Esophagus muscularis mucosa (tissue), 4 donors: Measurements from ENCODE around the gene TIMM22. TPM values are rescaled to one million over a fixed set of nuclear protein-coding genes. Genes with fewer than 3 reads are reported as not detected.
A peak's percentile ranks its signal among the peaks of the same experiment; 100 is the strongest.

Source experiments
- DNase-seq: peaks from one replicate; pipeline ENCODE4 v3.0.0-alpha.2; 2017; ENCODE audit errors: extremely low spot score
- H3K27ac ChIP-seq, 4 donors: fragments of 200-600 bp; sonication (generic); replicated peaks in 1 of 4; 1 replicate in 3 of 4; 2 replicates in 1 of 4; pipeline ENCODE4 v1.5.1; 2016 to 2019; ENCODE audit warnings: mild to moderate bottlenecking in 1 of 4
- H3K27me3 ChIP-seq, 4 donors: fragments of 200-600 bp; sonication (generic); one replicate each; pipeline versions ENCODE4 v1.5.1 to v1.6.0; 2016 to 2019
- H3K36me3 ChIP-seq, 4 donors: fragments of 200-600 bp; sonication (generic); one replicate each; pipeline ENCODE4 v1.5.1; 2016 to 2019
- H3K4me1 ChIP-seq, 4 donors: fragments of 200-600 bp; sonication (generic); one replicate each; pipeline ENCODE4 v1.5.1; 2016 to 2019
- H3K4me3 ChIP-seq, 4 donors: fragments of 200-600 bp; sonication (generic); 1 replicate in 2 of 4; 2 replicates in 2 of 4; pipeline ENCODE4 v1.5.1; 2016 to 2019; ENCODE audit warnings: mild to moderate bottlenecking in 4 of 4, moderate library complexity in 1 of 4
- H3K9me3 ChIP-seq, 4 donors: fragments of 200-600 bp; sonication (generic); 1 replicate in 3 of 4; 2 replicates in 1 of 4; pipeline ENCODE4 v1.5.1; 2016 to 2019
- CTCF ChIP-seq, 3 experiments: fragments of 200-600 bp in 2 of 3; fragments of 450-650 bp in 1 of 3; sonication (generic) in 2 of 3; IDR thresholded peaks; one replicate each; pipeline ENCODE4 v1.5.1; 2017 to 2019; ENCODE audit warnings: antibody characterized with exemption in 3 of 3, mild to moderate bottlenecking in 2 of 3, moderate library complexity in 1 of 3
- EP300 ChIP-seq: sonication (generic); formaldehyde crosslinking; IDR thresholded peaks from one replicate; pipeline ENCODE4 v1.6.1; 2017; ENCODE audit warnings: antibody characterized with exemption
- POLR2A ChIP-seq: fragments of 450-650 bp; IDR thresholded peaks from one replicate; pipeline ENCODE4 v1.6.1; 2017; ENCODE audit warnings: antibody characterized with exemption, moderate library complexity, mild to moderate bottlenecking, low read depth
- POLR2AphosphoS5 ChIP-seq, 2 donors: sonication (generic); formaldehyde crosslinking; IDR thresholded peaks; one replicate each; pipeline ENCODE4 v1.6.1; 2017; ENCODE audit warnings: antibody characterized with exemption in 2 of 2
- WGBS: methylation state at CpG from one replicate; pipeline ENCODE4 v1.1.5; 2018; 5-methylcytosine and 5-hydroxymethylcytosine counted together
- intact Hi-C: fragments of 100-400 bp; cut with DNase I; formaldehyde crosslinking; loops from one replicate; pipeline ENCODE4 v1.15.1; 2023
- total RNA-seq, 4 donors: library from RNA; depleted of rRNA; stranded (reverse); fragments of >200 nt; gene quantifications; one replicate each; pipeline versions ENCODE4 v1.1.0 to v1.2.1, GENCODE V29; 2016

Gene TIMM22
- total RNA-seq, 4 donors from 2014 or later, result 14.1 to 17.9 (median 15.8) TPM

- intact Hi-C loops, result no loop called here
- no peak overlapping the region for H3K4me3 ChIP-seq
- H3K36me3 ChIP-seq, result peaks cover 0 to 37% (median 16%) of the 10 kb centered on the region in 4 donors
- H3K9me3 ChIP-seq, result no peaks in the 10 kb centered on the region
- DNase-seq, result no peak
- H3K4me1 ChIP-seq, result peaks cover 42 to 64% (median 56%) of the 10 kb centered on the region in 4 donors
- H3K27ac ChIP-seq, result peak overlapping the region in 1 of 4 donors; percentile 1
- WGBS, result 66% methylated on average over 9 of the region's 17 CpGs
- no peak for TF ChIP-seq POLR2AphosphoS5 (IDR thresholded peaks at IDR 0.05)
- no peak for TF ChIP-seq POLR2A
- TF ChIP-seq EP300, result no peak
- no peak for TF ChIP-seq CTCF (IDR thresholded peaks at IDR 0.05)
- H3K27me3 ChIP-seq, result no peaks in the 10 kb centered on the region
Observed at GRCh38 chr17:1035546-1036170, 38.7 kb downstream of the TIMM22 start.

GRCh38 chr17:1036171-1036844 lies 39.4 kb downstream of the TIMM22 start:
- Histone ChIP-seq H3K4me1 (peaks cover 39 to 62% (median 55%) of the 10 kb centered on the region in 4 donors), H3K27me3 (no peaks in the 10 kb centered on the region), H3K36me3 (peaks cover 0 to 37% (median 16%) of the 10 kb centered on the region in 4 donors), H3K27ac (peak overlapping the region in 1 of 4 donors; percentile 1), H3K4me3 (no peak overlapping the region), H3K9me3 (no peaks in the 10 kb centered on the region)
- 90% methylated on average over 17 of the region's 24 CpGs for WGBS
- TF ChIP-seq CTCF (IDR thresholded peaks at IDR 0.05), result no peak
- no peak for TF ChIP-seq POLR2AphosphoS5 (IDR thresholded peaks at IDR 0.05)
- TF ChIP-seq POLR2A, result no peak
- TF ChIP-seq EP300, result no peak
- intact Hi-C loops, result no loop called here
- DNase-seq, result no peak

GRCh38 chr17:1036845-1037237 lies 39.9 kb downstream of the TIMM22 start:
- peaks cover 0 to 37% (median 16%) of the 10 kb centered on the region in 4 donors for H3K36me3 ChIP-seq
- intact Hi-C loops, result no loop called here
- peaks cover 37 to 60% (median 50%) of the 10 kb centered on the region in 4 donors for H3K4me1 ChIP-seq
- H3K27me3 ChIP-seq, result no peaks in the 10 kb centered on the region
- DNase-seq, result no peak
- WGBS, result 96% methylated on average over 2 of the region's 2 CpGs
- no peak overlapping the region for H3K27ac ChIP-seq
- TF ChIP-seq POLR2A (no peak), CTCF (IDR thresholded peaks at IDR 0.05) (no peak), EP300 (no peak), POLR2AphosphoS5 (IDR thresholded peaks at IDR 0.05) (no peak)
- no peaks in the 10 kb centered on the region for H3K9me3 ChIP-seq
- no peak overlapping the region for H3K4me3 ChIP-seq

GRCh38 chr17:1037238-1037879 lies 40.4 kb downstream of the TIMM22 start:
- H3K36me3 ChIP-seq, result peaks cover 0 to 33% (median 18%) of the 10 kb centered on the region in 4 donors
- DNase-seq, result no peak
- intact Hi-C loops, result no loop called here
- no peaks in the 10 kb centered on the region for H3K27me3 ChIP-seq
- no peak overlapping the region for H3K4me3 ChIP-seq
- TF ChIP-seq POLR2AphosphoS5 (IDR thresholded peaks at IDR 0.05) (no peak), CTCF (IDR thresholded peaks at IDR 0.05) (no peak), POLR2A (no peak), EP300 (no peak)
- 87% methylated on average over 18 of the region's 19 CpGs for WGBS
- H3K4me1 ChIP-seq, result peaks cover 33 to 57% (median 45%) of the 10 kb centered on the region in 4 donors
- no peaks in the 10 kb centered on the region for H3K9me3 ChIP-seq
- H3K27ac ChIP-seq, result no peak overlapping the region
